Activated B cell treated with CpG ODN at 0.5 μM for 24 hours (primary cell): Measurements from ENCODE around the gene TRIOBP. TPM values are rescaled to one million over a fixed set of nuclear protein-coding genes. Genes with fewer than 3 reads are reported as not detected.

Source experiments
- ATAC-seq: fragments of 200-7000 bp; cut with Tn5 transposase; one replicate; pipeline ENCODE4 v1.10.0; 2021; ENCODE audit warnings: low read depth, mild to moderate bottlenecking, moderate library complexity
- CTCF ChIA-PET: fragments of 350-600 bp; sonication (Branson Sonifier 250); formaldehyde crosslinking; loops from one replicate; lab custom pipeline; 2021; ENCODE audit warnings: antibody characterized with exemption; lab: Charles Lee
- POLR2A ChIA-PET: fragments of 350-600 bp; sonication (Branson Sonifier 250); formaldehyde crosslinking; loops from one replicate; lab custom pipeline; 2021; ENCODE audit warnings: antibody characterized with exemption; lab: Charles Lee
- DNase-seq: peaks from one replicate; pipeline ENCODE4 v3.0.0; 2022
- H3K27ac Mint-ChIP-seq: one replicate; pipeline ENCODE4 v1.8.0; 2020; ENCODE audit warnings: mixed read lengths
- H3K27me3 Mint-ChIP-seq: one replicate; pipeline ENCODE4 v1.8.0; 2021; ENCODE audit warnings: mixed read lengths
- H3K36me3 Mint-ChIP-seq: one replicate; pipeline ENCODE4 v1.8.0; 2021; ENCODE audit warnings: low read depth, mixed read lengths
- H3K4me1 Mint-ChIP-seq: one replicate; pipeline ENCODE4 v1.8.0; 2021; ENCODE audit warnings: mixed read lengths
- H3K4me3 Mint-ChIP-seq: one replicate; pipeline ENCODE4 v1.8.0; 2020; ENCODE audit warnings: mild to moderate bottlenecking, mixed read lengths
- H3K9me3 Mint-ChIP-seq: one replicate; pipeline ENCODE4 v1.8.0; 2020; ENCODE audit warnings: mixed read lengths
- intact Hi-C: fragments of 100-400 bp; cut with micrococcal nuclease; formaldehyde crosslinking; loops from one replicate; pipeline ENCODE4 v1.15.1; 2024
- total RNA-seq: library from RNA; stranded (reverse); gene quantifications from 2 replicates; pipeline ENCODE4 v1.2.3, GENCODE V29; 2022
- TF ChIP-seq, protein P1 (sequence below): fragments of 200-600 bp; IDR thresholded peaks from one replicate; pipeline ENCODE4 v1.8.0; 2022; ENCODE audit warnings: antibody characterized with exemption, mild to moderate bottlenecking

The TRIOBP gene
- total RNA-seq, 1 donor from 2014 or later, result 27.4 TPM

DNA sequence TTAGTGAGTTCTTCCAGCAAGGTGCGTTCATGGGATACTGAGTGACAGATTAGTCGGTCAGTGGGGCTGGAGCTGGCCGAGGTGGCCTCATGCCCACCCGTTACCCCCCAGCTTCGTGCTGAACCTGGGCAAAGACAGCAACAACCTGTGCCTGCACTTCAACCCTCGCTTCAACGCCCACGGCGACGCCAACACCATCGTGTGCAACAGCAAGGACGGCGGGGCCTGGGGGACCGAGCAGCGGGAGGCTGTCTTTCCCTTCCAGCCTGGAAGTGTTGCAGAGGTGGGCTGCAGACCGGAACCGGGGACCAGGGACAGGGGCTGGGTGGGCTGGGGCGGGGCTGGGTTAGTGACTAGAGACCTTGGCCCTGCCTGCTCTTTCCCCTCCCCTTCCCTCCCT is 18.5 kb upstream of the TRIOBP start:
- peaks cover 8% of the 10 kb centered on the region for H3K36me3 Mint-ChIP-seq
- POLR2A ChIA-PET, result interaction anchor here (2.1 to 9.7 kb wide), 6 partner anchors 18 to 70 kb away, joined by 9 to 181 read pairs (median 59); partner anchors contain the start of genes GGA1, PDXP and SH3BP1
- H3K27me3 Mint-ChIP-seq, result no peaks in the 10 kb centered on the region
- CTCF ChIA-PET, result interaction anchor here (1.2 to 8.4 kb wide), 5 partner anchors 17 to 70 kb away, joined by 3 to 163 read pairs (median 25); partner anchors contain the start of genes GGA1 and SH3BP1
- intact Hi-C loops, result no loop called here
- H3K4me3 Mint-ChIP-seq, result no peak overlapping the region
- H3K27ac Mint-ChIP-seq, result no peak overlapping the region
- no peak for DNase-seq
- TF ChIP-seq, protein P1, sequence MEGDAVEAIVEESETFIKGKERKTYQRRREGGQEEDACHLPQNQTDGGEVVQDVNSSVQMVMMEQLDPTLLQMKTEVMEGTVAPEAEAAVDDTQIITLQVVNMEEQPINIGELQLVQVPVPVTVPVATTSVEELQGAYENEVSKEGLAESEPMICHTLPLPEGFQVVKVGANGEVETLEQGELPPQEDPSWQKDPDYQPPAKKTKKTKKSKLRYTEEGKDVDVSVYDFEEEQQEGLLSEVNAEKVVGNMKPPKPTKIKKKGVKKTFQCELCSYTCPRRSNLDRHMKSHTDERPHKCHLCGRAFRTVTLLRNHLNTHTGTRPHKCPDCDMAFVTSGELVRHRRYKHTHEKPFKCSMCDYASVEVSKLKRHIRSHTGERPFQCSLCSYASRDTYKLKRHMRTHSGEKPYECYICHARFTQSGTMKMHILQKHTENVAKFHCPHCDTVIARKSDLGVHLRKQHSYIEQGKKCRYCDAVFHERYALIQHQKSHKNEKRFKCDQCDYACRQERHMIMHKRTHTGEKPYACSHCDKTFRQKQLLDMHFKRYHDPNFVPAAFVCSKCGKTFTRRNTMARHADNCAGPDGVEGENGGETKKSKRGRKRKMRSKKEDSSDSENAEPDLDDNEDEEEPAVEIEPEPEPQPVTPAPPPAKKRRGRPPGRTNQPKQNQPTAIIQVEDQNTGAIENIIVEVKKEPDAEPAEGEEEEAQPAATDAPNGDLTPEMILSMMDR, result no peak
- H3K4me1 Mint-ChIP-seq, result peaks cover 52% of the 10 kb centered on the region
- ATAC-seq, result no peak
- H3K9me3 Mint-ChIP-seq, result no peaks in the 10 kb centered on the region

DNA sequence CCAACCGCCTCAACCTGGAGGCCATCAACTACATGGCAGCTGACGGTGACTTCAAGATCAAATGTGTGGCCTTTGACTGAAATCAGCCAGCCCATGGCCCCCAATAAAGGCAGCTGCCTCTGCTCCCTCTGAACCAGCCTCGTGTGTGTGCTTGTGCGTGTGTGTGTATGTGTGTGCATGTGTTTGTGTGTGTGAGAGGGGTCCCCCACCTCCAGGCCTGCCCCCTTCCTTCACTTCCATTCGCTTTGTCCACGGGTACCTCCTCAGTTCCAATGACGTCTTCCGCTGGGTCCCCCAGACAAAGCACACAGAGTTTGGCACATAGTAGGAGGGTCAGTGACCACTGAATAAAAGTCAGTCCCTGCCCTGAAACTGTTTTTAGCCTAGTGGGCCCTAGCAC is 17.2 kb upstream of the TRIOBP start:
- Mint-ChIP-seq H3K27me3 (no peaks in the 10 kb centered on the region), H3K4me1 (peaks cover 43% of the 10 kb centered on the region), H3K4me3 (no peak overlapping the region), H3K27ac (no peak overlapping the region), H3K36me3 (peaks cover 8% of the 10 kb centered on the region), H3K9me3 (no peaks in the 10 kb centered on the region)
- intact Hi-C loops, result no loop called here
- TF ChIP-seq, protein P1, result no peak
- ATAC-seq (no peak), DNase-seq (no peak)
- ChIA-PET POLR2A (interaction anchor here (0.7 to 6.3 kb wide), 4 partner anchors 21 to 53 kb away, joined by 3 to 45 read pairs (median 20); partner anchors contain the start of gene PDXP), CTCF (interaction anchor here (2.4 to 8.4 kb wide), 7 partner anchors 16 to 72 kb away, joined by 11 to 163 read pairs (median 30); partner anchors contain the start of genes GGA1, PDXP and SH3BP1)

DNA sequence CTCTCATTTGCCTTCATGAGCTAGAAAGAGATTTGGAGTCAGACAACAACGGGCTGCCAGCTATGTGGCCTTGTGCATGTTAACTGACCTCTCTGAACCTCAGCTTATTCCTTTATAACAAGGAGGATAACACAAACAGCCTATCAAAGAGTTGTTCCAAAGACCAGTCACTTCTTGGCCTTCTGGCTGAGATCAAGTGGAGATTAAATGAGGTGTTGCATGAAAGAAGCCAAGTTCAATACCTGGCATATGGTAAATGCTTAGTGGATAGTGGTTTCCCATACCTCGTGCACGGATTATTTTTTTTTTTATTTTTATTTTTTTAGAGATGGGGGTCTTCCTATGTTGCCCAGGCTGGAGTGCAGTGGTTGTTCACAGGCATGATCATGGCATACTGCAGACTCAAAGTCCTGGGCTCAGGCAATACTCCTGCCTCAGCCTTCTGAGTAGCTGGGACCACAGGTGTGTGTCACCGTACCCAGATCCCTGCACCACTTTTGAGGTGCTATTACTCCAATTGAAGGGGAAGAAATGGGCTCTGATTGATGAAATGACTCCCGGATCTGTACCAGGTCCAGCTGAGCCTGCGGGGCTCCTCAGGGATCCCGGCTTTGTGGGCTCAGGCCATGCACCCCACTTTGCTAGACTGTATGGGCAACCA is 16.5 kb upstream of the TRIOBP start:
- ChIA-PET POLR2A (interaction anchor here (1.2 to 6.3 kb wide), 7 partner anchors 21 to 72 kb away, joined by 4 to 45 read pairs (median 8); partner anchors contain the start of genes GGA1 and PDXP), CTCF (interaction anchor here (1.6 to 8.4 kb wide), 9 partner anchors 17 to 72 kb away, joined by 3 to 163 read pairs (median 30); partner anchors contain the start of genes GGA1, PDXP and SH3BP1)
- no peak overlapping the region for H3K4me3 Mint-ChIP-seq
- no peaks in the 10 kb centered on the region for H3K27me3 Mint-ChIP-seq
- intact Hi-C loops, result no loop called here
- no peaks in the 10 kb centered on the region for H3K9me3 Mint-ChIP-seq
- no peak for DNase-seq
- TF ChIP-seq, protein P1, result no peak
- H3K36me3 Mint-ChIP-seq, result peaks cover 8% of the 10 kb centered on the region
- ATAC-seq, result no peak
- peaks cover 40% of the 10 kb centered on the region for H3K4me1 Mint-ChIP-seq
- H3K27ac Mint-ChIP-seq, result no peak overlapping the region

DNA sequence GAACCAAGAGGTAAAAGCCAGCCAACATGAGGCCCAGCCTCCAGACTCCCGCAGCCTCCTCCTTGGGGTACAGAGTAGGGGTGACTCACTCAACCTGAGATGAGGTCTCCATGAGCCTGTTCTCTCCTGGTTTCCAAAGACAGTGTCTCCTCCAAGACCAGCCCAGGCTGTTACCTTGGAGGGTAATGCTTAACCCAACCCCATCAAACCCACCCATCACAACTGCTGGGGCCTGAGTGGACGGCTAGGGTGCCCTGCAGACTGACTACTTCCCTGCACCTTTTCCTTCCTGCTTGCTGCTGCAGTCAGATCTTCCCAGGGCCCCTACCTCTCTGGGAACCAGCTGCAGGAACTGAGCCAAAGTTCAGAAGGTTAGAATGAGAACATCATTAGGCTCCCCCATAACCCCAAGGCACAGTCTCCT is 15.8 kb upstream of the TRIOBP start:
- intact Hi-C loops, result loop anchor here (1.0 kb wide), 4 partner anchors 20 to 73 kb away; partner anchors contain the start of gene GGA1
- no peaks in the 10 kb centered on the region for H3K9me3 Mint-ChIP-seq
- peaks cover 9% of the 10 kb centered on the region for H3K36me3 Mint-ChIP-seq
- DNase-seq, result no peak
- ChIA-PET POLR2A (interaction anchor here (0.6 to 3.4 kb wide), 12 partner anchors 18 to 80 kb away, joined by 3 to 25 read pairs (median 4); partner anchors contain the start of genes GGA1 and PDXP), CTCF (interaction anchor here (0.8 to 8.4 kb wide), 13 partner anchors 10 to 182 kb away, joined by 3 to 163 read pairs (median 11); partner anchors contain the start of genes GGA1, PDXP and SH3BP1)
- peaks cover 39% of the 10 kb centered on the region for H3K4me1 Mint-ChIP-seq
- TF ChIP-seq, protein P1, result no peak
- no peaks in the 10 kb centered on the region for H3K27me3 Mint-ChIP-seq
- H3K27ac Mint-ChIP-seq, result no peak overlapping the region
- no peak for ATAC-seq
- H3K4me3 Mint-ChIP-seq, result no peak overlapping the region
